ENCODE data around the gene GLUL. TPM values are rescaled to one million over a fixed set of nuclear protein-coding genes. Genes with fewer than 3 reads are reported as not detected.

Gene GLUL
- total RNA-seq, 4 donors from 2014 or later, result 1,653 to 2,736 (median 2,263) TPM

DNA sequence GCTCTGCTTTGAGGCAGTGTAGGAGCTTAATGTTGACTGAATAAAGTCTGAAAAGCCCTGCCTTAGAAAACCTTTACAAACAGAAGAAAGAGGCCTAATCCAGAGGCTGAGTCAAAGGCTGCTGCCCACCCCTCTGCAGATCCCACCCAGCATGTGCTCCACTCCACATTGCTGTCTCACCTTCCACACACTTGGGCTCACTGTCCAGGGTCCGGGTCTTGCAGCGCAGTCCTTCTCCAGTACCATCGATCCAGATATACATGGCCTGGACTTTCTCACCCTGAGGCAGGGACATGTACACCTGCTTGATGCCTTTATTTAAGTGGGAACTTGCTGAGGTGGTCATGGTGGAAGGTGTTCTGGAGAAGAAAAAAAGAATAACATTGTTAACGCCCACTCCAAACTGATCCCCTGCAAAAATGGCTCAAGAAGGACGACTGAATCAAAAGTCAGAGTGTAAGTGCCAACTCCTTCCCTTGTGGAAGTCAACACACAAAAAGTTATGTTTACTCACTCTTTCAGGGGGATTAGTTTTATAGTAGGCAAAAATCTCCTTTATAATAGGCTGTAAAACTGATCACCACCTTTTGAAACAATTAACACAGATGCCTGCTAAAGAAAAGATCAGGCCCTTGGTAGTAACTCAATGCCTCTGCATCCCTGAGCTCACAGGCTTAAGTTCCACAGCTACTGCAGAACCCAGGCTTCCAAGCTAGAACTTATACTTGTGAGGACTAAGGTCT lies 3.0 kb downstream of the GLUL start:
- Histone ChIP-seq H3K27ac (peak overlapping the region; percentile 99 to 100 (median 100)), H3K4me1 (peaks cover 48% of the 10 kb centered on the region in 2 donors), H3K36me3 (peaks cover 57 to 73% of the 10 kb centered on the region in 2 donors), H3K9me3 (no peaks in the 10 kb centered on the region), H3K27me3 (no peaks in the 10 kb centered on the region), H3K4me3 (replicated peaks in 1 of 3) (peak overlapping the region in 2 of 3 donors; percentile 80 to 81)
- 57 to 60% methylated on average over 5 of the region's 5 CpGs for WGBS, 2 donors
- no peak for DNase-seq
- intact Hi-C loops (cut with DNase I), result no loop called here
- no peak for TF ChIP-seq POLR2A (IDR thresholded peaks at IDR 0.05)
- TF ChIP-seq, protein P1, sequence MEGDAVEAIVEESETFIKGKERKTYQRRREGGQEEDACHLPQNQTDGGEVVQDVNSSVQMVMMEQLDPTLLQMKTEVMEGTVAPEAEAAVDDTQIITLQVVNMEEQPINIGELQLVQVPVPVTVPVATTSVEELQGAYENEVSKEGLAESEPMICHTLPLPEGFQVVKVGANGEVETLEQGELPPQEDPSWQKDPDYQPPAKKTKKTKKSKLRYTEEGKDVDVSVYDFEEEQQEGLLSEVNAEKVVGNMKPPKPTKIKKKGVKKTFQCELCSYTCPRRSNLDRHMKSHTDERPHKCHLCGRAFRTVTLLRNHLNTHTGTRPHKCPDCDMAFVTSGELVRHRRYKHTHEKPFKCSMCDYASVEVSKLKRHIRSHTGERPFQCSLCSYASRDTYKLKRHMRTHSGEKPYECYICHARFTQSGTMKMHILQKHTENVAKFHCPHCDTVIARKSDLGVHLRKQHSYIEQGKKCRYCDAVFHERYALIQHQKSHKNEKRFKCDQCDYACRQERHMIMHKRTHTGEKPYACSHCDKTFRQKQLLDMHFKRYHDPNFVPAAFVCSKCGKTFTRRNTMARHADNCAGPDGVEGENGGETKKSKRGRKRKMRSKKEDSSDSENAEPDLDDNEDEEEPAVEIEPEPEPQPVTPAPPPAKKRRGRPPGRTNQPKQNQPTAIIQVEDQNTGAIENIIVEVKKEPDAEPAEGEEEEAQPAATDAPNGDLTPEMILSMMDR (IDR thresholded peaks at IDR 0.05), result no peak

- Histone ChIP-seq H3K4me3 (replicated peaks in 1 of 3) (peak overlapping the region in 1 of 3 donors; percentile 5), H3K27ac (peak overlapping the region; percentile 37 to 100 (median 100)), H3K4me1 (peaks cover 43 to 55% of the 10 kb centered on the region in 2 donors), H3K9me3 (no peaks in the 10 kb centered on the region), H3K36me3 (peaks cover 67 to 83% of the 10 kb centered on the region in 2 donors), H3K27me3 (no peaks in the 10 kb centered on the region)
- intact Hi-C loops (cut with DNase I), result no loop called here
- no peak for TF ChIP-seq POLR2A (IDR thresholded peaks at IDR 0.05)
- TF ChIP-seq, protein P1 (IDR thresholded peaks at IDR 0.05), result no peak
- WGBS, 2 donors, result 85 to 88% methylated on average over 2 of the region's 2 CpGs
- no peak for DNase-seq
Observed at GRCh38 chr1:182387566-182387965, 4.0 kb downstream of the GLUL start.

- DNase-seq, result no peak
- H3K36me3 ChIP-seq, result peaks cover 70 to 89% of the 10 kb centered on the region in 2 donors
- H3K9me3 ChIP-seq, result no peaks in the 10 kb centered on the region
- H3K4me3 ChIP-seq (replicated peaks in 1 of 3), result no peak overlapping the region
- H3K4me1 ChIP-seq, result peaks cover 41 to 55% of the 10 kb centered on the region in 2 donors
- peak overlapping the region in 2 of 3 donors; percentile 100 for H3K27ac ChIP-seq
- intact Hi-C loops (cut with DNase I), result no loop called here
- TF ChIP-seq POLR2A (IDR thresholded peaks at IDR 0.05), result no peak
- TF ChIP-seq, protein P1 (IDR thresholded peaks at IDR 0.05), result no peak
- 84 to 93% methylated on average over 5 of the region's 5 CpGs for WGBS, 2 donors
- H3K27me3 ChIP-seq, result no peaks in the 10 kb centered on the region
Observed at GRCh38 chr1:182386980-182387379, 4.6 kb downstream of the GLUL start.

GRCh38 chr1:182385885-182386853 lies 5.4 kb downstream of the GLUL start:
- Histone ChIP-seq H3K27ac (peak overlapping the region in 2 of 3 donors; percentile 34 to 100), H3K36me3 (peaks cover 70 to 90% of the 10 kb centered on the region in 2 donors), H3K4me1 (peaks cover 41 to 55% of the 10 kb centered on the region in 2 donors), H3K9me3 (no peaks in the 10 kb centered on the region), H3K4me3 (replicated peaks in 1 of 3) (no peak overlapping the region), H3K27me3 (no peaks in the 10 kb centered on the region)
- TF ChIP-seq POLR2A (IDR thresholded peaks at IDR 0.05), result no peak
- TF ChIP-seq, protein P1 (IDR thresholded peaks at IDR 0.05), result no peak
- intact Hi-C loops (cut with DNase I), result no loop called here
- no peak for DNase-seq
- WGBS, 2 donors, result 92 to 96% methylated on average over 8 of the region's 8 CpGs
